ENCODE results near the gene VPS36.

Gene VPS36

GRCh38 chr13:52461265-52461664, 10.8 kb upstream of the VPS36 start:
- Mint-ChIP-seq H3K4me3 (peak overlapping the region; percentile 23), H3K36me3 (ENCODE audit: low read depth) (peaks cover 90% of the 10 kb centered on the region), H3K27ac (peak overlapping the region; percentile 81), H3K9me3 (no peaks in the 10 kb centered on the region), H3K4me1 (peaks cover 42% of the 10 kb centered on the region), H3K27me3 (ENCODE audit: low read depth, poor library complexity) (no peaks in the 10 kb centered on the region)
- TF ChIP-seq CTCF (IDR thresholded peaks at IDR 0.05), result no peak
- DNase-seq, result no peak

GRCh38 chr13:52459668-52460067, 9.2 kb upstream of the VPS36 start:
- no peak for DNase-seq
- no peak for TF ChIP-seq CTCF (IDR thresholded peaks at IDR 0.05)
- H3K27ac Mint-ChIP-seq, result no peak overlapping the region
- no peak overlapping the region for H3K4me3 Mint-ChIP-seq
- peaks cover 8% of the 10 kb centered on the region for H3K27me3 Mint-ChIP-seq (ENCODE audit: low read depth, poor library complexity)
- H3K4me1 Mint-ChIP-seq, result peaks cover 52% of the 10 kb centered on the region
- H3K9me3 Mint-ChIP-seq, result no peaks in the 10 kb centered on the region
- peaks cover 79% of the 10 kb centered on the region for H3K36me3 Mint-ChIP-seq (ENCODE audit: low read depth)

- Mint-ChIP-seq H3K9me3 (no peaks in the 10 kb centered on the region), H3K4me1 (peaks cover 59% of the 10 kb centered on the region), H3K36me3 (ENCODE audit: low read depth) (peaks cover 44% of the 10 kb centered on the region), H3K27me3 (ENCODE audit: low read depth, poor library complexity) (peaks cover 8% of the 10 kb centered on the region), H3K4me3 (peak overlapping the region; percentile 88), H3K27ac (peak overlapping the region; percentile 92)
- peak; percentile 95 for DNase-seq
- no peak for TF ChIP-seq CTCF (IDR thresholded peaks at IDR 0.05)
These were observed 5.2 kb upstream of the VPS36 start for GRCh38 chr13:52455677-52456041.

GRCh38 chr13:52454820-52455676, 4.6 kb upstream of the VPS36 start, which contains the start of gene CKAP2:
CKAP2 (plus strand) TSS chr13:52455478; CDS start chr13:52455557, 79 bp downstream.
- no peaks in the 10 kb centered on the region for H3K9me3 Mint-ChIP-seq
- peak; percentile 94 for DNase-seq
- peaks cover 57% of the 10 kb centered on the region for H3K4me1 Mint-ChIP-seq
- peak within 1 kb of the TSS; percentile 88 for H3K4me3 Mint-ChIP-seq
- H3K27ac Mint-ChIP-seq, result peak within 1 kb of the TSS; percentile 99
- TF ChIP-seq CTCF (IDR thresholded peaks at IDR 0.05), result no peak
- H3K36me3 Mint-ChIP-seq (ENCODE audit: low read depth), result peaks cover 39% of the 10 kb centered on the region
- peaks cover 8% of the 10 kb centered on the region for H3K27me3 Mint-ChIP-seq (ENCODE audit: low read depth, poor library complexity)

GRCh38 chr13:52454459-52454819, 4.0 kb upstream of the VPS36 start:
- H3K9me3 Mint-ChIP-seq, result no peaks in the 10 kb centered on the region
- no peak for TF ChIP-seq CTCF (IDR thresholded peaks at IDR 0.05)
- peaks cover 8% of the 10 kb centered on the region for H3K27me3 Mint-ChIP-seq (ENCODE audit: low read depth, poor library complexity)
- H3K4me1 Mint-ChIP-seq, result peaks cover 62% of the 10 kb centered on the region
- H3K4me3 Mint-ChIP-seq, result peak overlapping the region; percentile 88
- peaks cover 33% of the 10 kb centered on the region for H3K36me3 Mint-ChIP-seq (ENCODE audit: low read depth)
- DNase-seq, result no peak
- no peak overlapping the region for H3K27ac Mint-ChIP-seq

GRCh38 chr13:52452470-52452869, 2.0 kb upstream of the VPS36 start:
- TF ChIP-seq CTCF (IDR thresholded peaks at IDR 0.05), result no peak
- Mint-ChIP-seq H3K4me3 (no peak overlapping the region), H3K36me3 (ENCODE audit: low read depth) (peaks cover 15% of the 10 kb centered on the region), H3K27ac (no peak overlapping the region), H3K4me1 (peaks cover 62% of the 10 kb centered on the region), H3K27me3 (ENCODE audit: low read depth, poor library complexity) (peaks cover 8% of the 10 kb centered on the region), H3K9me3 (no peaks in the 10 kb centered on the region)
- no peak for DNase-seq
